ENCODE results near the gene SYNE2. TPM values are rescaled to one million over a fixed set of nuclear protein-coding genes. Genes with fewer than 3 reads are reported as not detected.

Gene SYNE2
- total RNA-seq, 1 donor from 2014 or later: 88.6 TPM

- DNase-seq (ENCODE audit: low spot score): no peak
These were observed 362.5 kb downstream of the SYNE2 start for GRCh38 chr14:64215274-64215673.

- no peak for DNase-seq (ENCODE audit: low spot score)
These were observed 363.2 kb downstream of the SYNE2 start for GRCh38 chr14:64215978-64216377.

- DNase-seq (ENCODE audit: low spot score): no peak
These were observed 364.5 kb downstream of the SYNE2 start for GRCh38 chr14:64217308-64217707.

GRCh38 chr14:64217834-64218233 is 365.0 kb downstream of the SYNE2 start:
- no peak for DNase-seq (ENCODE audit: low spot score)

- no peak for DNase-seq (ENCODE audit: low spot score)
These were observed 365.8 kb downstream of the SYNE2 start for GRCh38 chr14:64218344-64219240.

- DNase-seq (ENCODE audit: low spot score): no peak
These were observed 367.3 kb downstream of the SYNE2 start for GRCh38 chr14:64220056-64220455.

- DNase-seq (ENCODE audit: low spot score): peak; percentile 75
These were observed 367.7 kb downstream of the SYNE2 start for GRCh38 chr14:64220466-64220865.

- DNase-seq (ENCODE audit: low spot score): no peak
These were observed 368.7 kb downstream of the SYNE2 start for GRCh38 chr14:64221391-64222003.

GRCh38 chr14:64225151-64225757 is 372.4 kb downstream of the SYNE2 start:
- no peak for DNase-seq (ENCODE audit: low spot score)

- no peak for DNase-seq (ENCODE audit: low spot score)
These were observed 375.1 kb downstream of the SYNE2 start for GRCh38 chr14:64227856-64228255.

GRCh38 chr14:64229489-64229888 is 376.7 kb downstream of the SYNE2 start:
- no peak for DNase-seq (ENCODE audit: low spot score)

GRCh38 chr14:64232095-64232838 is 379.5 kb downstream of the SYNE2 start:
- no peak for DNase-seq (ENCODE audit: low spot score)

- no peak for DNase-seq (ENCODE audit: low spot score)
These were observed 380.1 kb downstream of the SYNE2 start for GRCh38 chr14:64232944-64233343.

- DNase-seq (ENCODE audit: low spot score): no peak
These were observed 380.9 kb downstream of the SYNE2 start for GRCh38 chr14:64233531-64234190.

GRCh38 chr14:64234877-64235651 is 382.3 kb downstream of the SYNE2 start:
- DNase-seq (ENCODE audit: low spot score): no peak

- no peak for DNase-seq (ENCODE audit: low spot score)
These were observed 383.1 kb downstream of the SYNE2 start for GRCh38 chr14:64235652-64236640.

GRCh38 chr14:64238049-64238448 is 385.2 kb downstream of the SYNE2 start:
- no peak for DNase-seq (ENCODE audit: low spot score)

GRCh38 chr14:64238631-64239030 is 385.8 kb downstream of the SYNE2 start:
- DNase-seq (ENCODE audit: low spot score): no peak

GRCh38 chr14:64244279-64244678 is 391.5 kb downstream of the SYNE2 start:
- DNase-seq (ENCODE audit: low spot score): peak; percentile 43
